ENCODE measurements around the gene REEP1.

GRCh38 chr2:86272111-86272510 is 65.3 kb downstream of the REEP1 start:
- TF ChIP-seq, protein P1, sequence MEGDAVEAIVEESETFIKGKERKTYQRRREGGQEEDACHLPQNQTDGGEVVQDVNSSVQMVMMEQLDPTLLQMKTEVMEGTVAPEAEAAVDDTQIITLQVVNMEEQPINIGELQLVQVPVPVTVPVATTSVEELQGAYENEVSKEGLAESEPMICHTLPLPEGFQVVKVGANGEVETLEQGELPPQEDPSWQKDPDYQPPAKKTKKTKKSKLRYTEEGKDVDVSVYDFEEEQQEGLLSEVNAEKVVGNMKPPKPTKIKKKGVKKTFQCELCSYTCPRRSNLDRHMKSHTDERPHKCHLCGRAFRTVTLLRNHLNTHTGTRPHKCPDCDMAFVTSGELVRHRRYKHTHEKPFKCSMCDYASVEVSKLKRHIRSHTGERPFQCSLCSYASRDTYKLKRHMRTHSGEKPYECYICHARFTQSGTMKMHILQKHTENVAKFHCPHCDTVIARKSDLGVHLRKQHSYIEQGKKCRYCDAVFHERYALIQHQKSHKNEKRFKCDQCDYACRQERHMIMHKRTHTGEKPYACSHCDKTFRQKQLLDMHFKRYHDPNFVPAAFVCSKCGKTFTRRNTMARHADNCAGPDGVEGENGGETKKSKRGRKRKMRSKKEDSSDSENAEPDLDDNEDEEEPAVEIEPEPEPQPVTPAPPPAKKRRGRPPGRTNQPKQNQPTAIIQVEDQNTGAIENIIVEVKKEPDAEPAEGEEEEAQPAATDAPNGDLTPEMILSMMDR (conservative IDR thresholded peaks at IDR 0.05) = no peak
- TF ChIP-seq EZH2 (IDR thresholded peaks at IDR 0.05; ENCODE audit: low read depth) = no peak

Measured in PC-9 (cell line).